Panc1 (cell line): ENCODE data around the gene MLST8. TPM values are rescaled to one million over a fixed set of nuclear protein-coding genes. Genes with fewer than 3 reads are reported as not detected.

Source experiments
- ATAC-seq: fragments of 200-7000 bp; cut with Tn5 transposase; 2 replicates; pipeline ENCODE4 v1.9.1; 2020; ENCODE audit warnings: mild to moderate bottlenecking, moderate library complexity
- BruUV-seq: library from RNA; stranded (reverse); fragments of 400-500 nt; replicated peaks from 2 replicates; lab custom pipeline; 2021; lab: Mats Ljungman, UMichigan
- CTCF ChIA-PET: fragments of 300-600 bp; sonication (Branson Sonifier 250); formaldehyde crosslinking; loops from one replicate; lab custom pipeline; 2022; ENCODE audit warnings: antibody characterized with exemption; lab: Charles Lee
- POLR2A ChIA-PET: fragments of 300-600 bp; sonication (Branson Sonifier 250); formaldehyde crosslinking; loops from one replicate; lab custom pipeline; 2022; ENCODE audit warnings: antibody characterized with exemption; lab: Charles Lee
- DNase-seq: peaks from one replicate; pipeline ENCODE4 v3.0.0-alpha.2; 2010; ENCODE audit warnings: low read depth, low spot score
- H3K27ac ChIP-seq: 2 replicates; pipeline ENCODE4 v1.5.1; 2011; ENCODE audit warnings: mild to moderate bottlenecking, low read length, inconsistent platforms
- H3K27me3 ChIP-seq: fragments of 200-500 bp; sonication (Bioruptor generic); 2 replicates; pipeline ENCODE4 v1.6.0; 2014; ENCODE audit warnings: low read length, inconsistent platforms; ENCODE audit not compliant: control insufficient read depth, insufficient read depth
- H3K36me3 ChIP-seq: fragments of 200-500 bp; sonication (Bioruptor generic); 2 replicates; pipeline ENCODE4 v1.5.1; 2014; ENCODE audit warnings: inconsistent platforms, mild to moderate bottlenecking, low read length, moderate library complexity; ENCODE audit not compliant: control insufficient read depth, insufficient read depth
- H3K4me1 ChIP-seq: 2 replicates; pipeline ENCODE4 v1.5.1; 2011; ENCODE audit warnings: inconsistent platforms, mild to moderate bottlenecking, low read length, moderate library complexity; ENCODE audit not compliant: control insufficient read depth, insufficient read depth
- H3K4me3 ChIP-seq, 2 experiments: 2 replicates each; pipeline ENCODE4 v1.5.1; 2011 to 2012; ENCODE audit warnings: low read depth in 2 of 2, low read length in 2 of 2, mild to moderate bottlenecking in 2 of 2, inconsistent platforms in 1 of 2, moderate library complexity in 1 of 2
- H3K9me3 ChIP-seq: fragments of 200-500 bp; sonication (Bioruptor generic); 2 replicates; pipeline ENCODE4 v1.5.1; 2014; ENCODE audit warnings: low read depth, mild to moderate bottlenecking, inconsistent platforms, low read length, moderate library complexity; ENCODE audit not compliant: control insufficient read depth, insufficient read depth
- CTCF ChIP-seq: fragments of 450-650 bp; IDR thresholded peaks from 2 replicates; pipeline ENCODE4 v1.5.1; 2017; ENCODE audit warnings: mild to moderate bottlenecking
- POLR2AphosphoS5 ChIP-seq: IDR thresholded peaks from 2 replicates; pipeline ENCODE4 v1.6.1; 2012; ENCODE audit warnings: mild to moderate bottlenecking, low read depth, low read length, moderate library complexity
- REST ChIP-seq, 2 experiments: IDR thresholded peaks; 2 replicates each; pipeline ENCODE4 v1.6.1; 2011 to 2012; ENCODE audit warnings: low read depth in 2 of 2, control low read depth in 1 of 2, low read length in 1 of 2, mild to moderate bottlenecking in 1 of 2, moderate library complexity in 1 of 2; ENCODE audit not compliant: insufficient read depth in 1 of 2
- SIN3A ChIP-seq: IDR thresholded peaks from 2 replicates; pipeline ENCODE4 v1.6.1; 2012; ENCODE audit warnings: low read depth, mild to moderate bottlenecking, low read length, moderate library complexity, borderline replicate concordance; ENCODE audit not compliant: insufficient read depth
- TCF7L2 ChIP-seq: IDR thresholded peaks from 2 replicates; pipeline ENCODE4 v1.6.1; 2011; ENCODE audit warnings: mild to moderate bottlenecking, low read depth, low read length, inconsistent platforms
- in situ Hi-C: cut with HindIII; loops from 2 replicates; pipeline ENCODE4 v1.10.0; 2016; ENCODE audit warnings: low sequenced_read_pairs, low pct_unique_long_range_greater_than_20kb
- intact Hi-C: fragments of 100-400 bp; cut with micrococcal nuclease; formaldehyde crosslinking; loops from one replicate; pipeline ENCODE4 v1.10.0; 2022; ENCODE audit not compliant: unreplicated experiment
- total RNA-seq: library from RNA; stranded (reverse); gene quantifications from one replicate; pipeline ENCODE4 v1.2.1, GENCODE V29; 2021; ENCODE audit not compliant: unreplicated experiment

Gene MLST8
- total RNA-seq, 1 experiment from 2014 or later, result 91.1 TPM

GRCh38 chr16:2167068-2167638, 38.1 kb upstream of the MLST8 start:
- Histone ChIP-seq H3K27ac (no peak overlapping the region), H3K36me3 (peaks cover 4% of the 10 kb centered on the region; the same call in 1 of the 2 replicates), H3K27me3 (no peaks in the 10 kb centered on the region), H3K9me3 (no peaks in the 10 kb centered on the region), H3K4me3 (no peak overlapping the region), H3K4me1 (no peaks in the 10 kb centered on the region)
- no peak for TF ChIP-seq SIN3A
- no peak for TF ChIP-seq POLR2AphosphoS5
- TF ChIP-seq CTCF, result no peak
- no peak for TF ChIP-seq TCF7L2
- TF ChIP-seq REST (IDR thresholded peaks at IDR 0.05; ENCODE audit: insufficient read depth in 1 of 2, low read depth in 2 of 2, low read length in 1 of 2), result no peak
- BruUV-seq, result no TSS peak
- DNase-seq (no peak), ATAC-seq (no peak)
- intact Hi-C loops (no loop called here), in situ Hi-C loops (no loop called here)
- CTCF ChIA-PET, result no interaction called here
- POLR2A ChIA-PET, result no interaction called here

- Histone ChIP-seq H3K9me3 (no peaks in the 10 kb centered on the region), H3K27me3 (no peaks in the 10 kb centered on the region), H3K4me1 (no peaks in the 10 kb centered on the region), H3K4me3 (no peak overlapping the region), H3K36me3 (peaks cover 4% of the 10 kb centered on the region; the same call in 1 of the 2 replicates), H3K27ac (no peak overlapping the region)
- intact Hi-C loops (no loop called here), in situ Hi-C loops (no loop called here)
- ChIA-PET POLR2A (no interaction called here), CTCF (no interaction called here)
- BruUV-seq, result no TSS peak
- TF ChIP-seq CTCF (no peak), SIN3A (no peak), TCF7L2 (no peak)
- DNase-seq (no peak), ATAC-seq (no peak)
Measured at GRCh38 chr16:2170080-2170479, 35.2 kb upstream of the MLST8 start.
